HG02884 (cell line): ENCODE results near the gene PARL.
A peak's percentile ranks its signal among the peaks of the same experiment; 100 is the strongest.

Experiments
- ATAC-seq: cut with Tn5 transposase; IDR thresholded peaks from one replicate; pipeline ENCODE4 v1.9.1; 2021; ENCODE audit warnings: mild to moderate bottlenecking, moderate library complexity; ENCODE audit not compliant: unreplicated experiment

PARL gene

GRCh38 chr3:183818706-183819624 is 65.7 kb downstream of the PARL start:
- no peak for ATAC-seq

- ATAC-seq, result no peak
These were observed 66.5 kb downstream of the PARL start for GRCh38 chr3:183818041-183818620.

GRCh38 chr3:183817639-183818038 is 67.0 kb downstream of the PARL start:
- ATAC-seq, result no peak

GRCh38 chr3:183816681-183817510 is 67.8 kb downstream of the PARL start:
- ATAC-seq, result no peak

- ATAC-seq, result peak; percentile 19
These were observed 68.7 kb downstream of the PARL start for GRCh38 chr3:183815951-183816475.

- peak; percentile 56 for ATAC-seq
These were observed 69.1 kb downstream of the PARL start for GRCh38 chr3:183815563-183815940.

GRCh38 chr3:183814240-183814639 is 70.4 kb downstream of the PARL start:
- ATAC-seq, result no peak

GRCh38 chr3:183812761-183813445 is 71.8 kb downstream of the PARL start:
- no peak for ATAC-seq

- ATAC-seq, result no peak
These were observed 73.0 kb downstream of the PARL start for GRCh38 chr3:183811638-183812037.

GRCh38 chr3:183810643-183811594 is 73.8 kb downstream of the PARL start:
- no peak for ATAC-seq

- no peak for ATAC-seq
These were observed 75.4 kb downstream of the PARL start for GRCh38 chr3:183809270-183809669.

GRCh38 chr3:183808355-183808754 is 76.3 kb downstream of the PARL start:
- no peak for ATAC-seq

- ATAC-seq, result no peak
These were observed 76.8 kb downstream of the PARL start for GRCh38 chr3:183807881-183808280.

GRCh38 chr3:183807209-183807728 is 77.4 kb downstream of the PARL start:
- no peak for ATAC-seq

- no peak for ATAC-seq
These were observed 81.7 kb downstream of the PARL start for GRCh38 chr3:183802989-183803388.

- no peak for ATAC-seq
These were observed 83.1 kb downstream of the PARL start for GRCh38 chr3:183801601-183802000.

GRCh38 chr3:183800243-183800863 is 84.3 kb downstream of the PARL start:
- ATAC-seq, result no peak

GRCh38 chr3:183799461-183799860 is 85.2 kb downstream of the PARL start:
- no peak for ATAC-seq

- no peak for ATAC-seq
These were observed 86.7 kb downstream of the PARL start for GRCh38 chr3:183797996-183798395.
